GM19324 (cell line): ENCODE data around the gene WASL.
"Not testable (repeated sequence)": the region's sequence is repeated elsewhere in the genome, so short reads cannot be mapped to it uniquely, and the experiment has no call there.

Source experiments
- ATAC-seq: cut with Tn5 transposase; IDR thresholded peaks from one replicate; pipeline ENCODE4 v1.9.1; 2021; ENCODE audit warnings: mild to moderate bottlenecking, moderate library complexity; ENCODE audit not compliant: unreplicated experiment, low FRiP score

The WASL gene

GRCh38 chr7:123737168-123737674 is 11.6 kb downstream of the WASL start:
- ATAC-seq, result not testable (repeated sequence)

- no peak for ATAC-seq
Observed at GRCh38 chr7:123735539-123735938, 13.3 kb downstream of the WASL start.

GRCh38 chr7:123734498-123734897 is 14.3 kb downstream of the WASL start:
- no peak for ATAC-seq

DNA sequence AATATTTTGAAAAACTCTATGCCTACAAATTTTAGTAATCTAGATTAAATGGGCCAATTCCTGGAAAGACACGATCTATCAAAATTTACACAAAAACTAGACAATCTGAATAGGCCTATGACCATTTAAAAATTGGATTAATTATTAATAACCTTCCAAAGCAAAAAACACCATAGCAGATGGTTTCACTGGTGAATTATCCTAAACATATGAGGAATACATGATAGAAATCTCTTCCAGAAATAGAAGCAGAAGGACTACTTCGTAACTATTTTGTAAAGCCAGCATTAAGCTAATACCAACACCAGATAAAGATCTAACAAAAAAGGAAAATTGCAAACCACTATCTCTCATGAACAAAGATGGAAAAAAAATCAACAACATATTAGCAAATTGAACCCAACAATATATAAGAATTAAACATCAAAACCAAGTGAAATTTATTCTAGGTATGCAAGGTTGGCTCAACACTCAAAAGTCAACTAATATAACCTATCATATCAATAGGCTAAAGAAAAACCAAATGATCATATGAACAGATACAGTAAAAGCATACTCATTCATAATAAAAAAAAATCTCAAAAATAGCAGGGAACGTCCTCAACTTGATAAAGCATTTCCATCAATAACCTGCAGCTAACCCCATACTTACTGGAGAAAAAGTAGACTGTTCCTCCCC is 16.3 kb downstream of the WASL start:
- ATAC-seq, result no peak

- ATAC-seq, result no peak
Observed at GRCh38 chr7:123729218-123729578, 19.6 kb downstream of the WASL start.

GRCh38 chr7:123727071-123727837 is 21.5 kb downstream of the WASL start:
- no peak for ATAC-seq

- no peak for ATAC-seq
Observed at GRCh38 chr7:123725586-123726171, 23.1 kb downstream of the WASL start.

DNA sequence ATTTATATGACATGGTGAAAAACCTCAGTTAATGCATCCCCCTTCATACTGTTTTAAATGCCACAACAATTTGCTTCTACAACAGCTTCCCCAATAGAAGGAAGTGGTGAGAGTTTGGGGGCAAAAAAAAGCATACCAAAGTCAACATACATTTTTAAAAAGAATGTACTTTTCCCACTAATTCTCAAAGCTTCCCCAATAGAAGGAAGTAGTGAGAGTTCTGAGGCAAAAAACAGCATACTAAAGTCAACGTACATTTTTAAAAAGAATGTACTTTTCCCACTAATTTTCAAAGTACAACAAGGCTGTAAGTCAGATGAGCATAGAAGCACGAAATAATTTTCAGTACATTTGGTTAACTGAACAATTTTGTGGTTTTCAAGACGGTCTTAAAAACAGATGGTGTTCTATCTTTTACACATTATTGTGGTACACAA is 24.0 kb downstream of the WASL start:
- no peak for ATAC-seq

DNA sequence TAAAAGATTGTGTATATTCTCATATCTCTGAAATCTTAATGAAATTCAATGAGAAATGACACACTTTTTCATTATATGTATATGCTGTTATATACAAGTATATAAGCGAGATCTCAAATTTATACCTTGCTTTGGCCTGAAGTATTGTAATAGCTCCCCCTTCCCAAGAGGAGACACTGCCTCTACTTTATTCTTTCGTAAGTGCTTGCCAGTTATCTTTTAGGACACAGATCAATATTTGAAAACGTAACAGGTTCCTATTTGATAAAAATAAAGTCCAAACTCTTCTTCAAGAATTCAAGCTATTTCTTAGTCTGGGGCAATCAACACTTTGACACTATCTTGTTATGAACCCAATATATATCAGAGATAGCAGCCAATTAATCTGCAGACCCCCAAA is 24.9 kb downstream of the WASL start:
- ATAC-seq, result no peak

GRCh38 chr7:123720527-123720926 is 28.3 kb downstream of the WASL start:
- not testable (repeated sequence) for ATAC-seq

- ATAC-seq, result no peak
Observed at GRCh38 chr7:123719197-123719721, 29.5 kb downstream of the WASL start.

DNA sequence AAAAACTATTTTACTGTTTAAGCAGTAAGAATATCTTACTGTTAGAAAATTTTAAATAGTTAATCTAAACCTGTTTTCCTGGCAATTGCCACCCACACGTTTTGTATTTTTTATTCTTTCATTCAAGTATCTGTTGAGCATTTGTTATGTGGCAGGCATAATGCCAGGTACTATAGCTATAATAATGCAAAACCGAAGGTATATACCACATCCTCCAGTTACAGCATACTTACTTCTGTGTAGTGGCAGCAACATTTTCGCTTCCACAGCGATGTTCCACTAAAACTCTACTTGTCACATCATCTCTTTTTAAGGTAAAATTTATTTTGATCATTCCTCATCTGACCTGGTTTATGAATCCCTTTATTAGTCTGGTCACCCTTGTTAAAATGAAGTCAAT is 30.0 kb downstream of the WASL start:
- no peak for ATAC-seq

- no peak for ATAC-seq
Observed at GRCh38 chr7:123717689-123718088, 31.1 kb downstream of the WASL start.

GRCh38 chr7:123716877-123717276 is 31.9 kb downstream of the WASL start:
- ATAC-seq, result no peak

DNA sequence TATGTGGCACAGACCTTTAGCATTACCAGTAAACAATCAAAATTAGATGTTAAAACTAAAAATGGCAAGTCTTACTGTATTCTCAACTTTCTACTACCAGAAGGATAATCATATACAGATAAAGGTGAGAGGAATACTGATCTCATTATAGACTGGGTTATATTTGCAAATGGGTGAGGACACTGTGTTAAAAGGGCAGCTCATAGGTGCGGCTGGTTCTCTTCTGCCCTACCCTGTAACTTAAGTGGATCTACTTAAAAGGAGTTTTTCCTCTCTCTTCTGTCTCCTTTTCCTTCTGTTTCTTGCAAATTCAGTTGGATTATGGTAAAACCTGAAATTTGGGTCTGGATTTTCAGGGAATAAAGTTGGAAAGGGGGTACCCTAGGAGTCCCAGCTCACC is 33.0 kb downstream of the WASL start:
- no peak for ATAC-seq

DNA sequence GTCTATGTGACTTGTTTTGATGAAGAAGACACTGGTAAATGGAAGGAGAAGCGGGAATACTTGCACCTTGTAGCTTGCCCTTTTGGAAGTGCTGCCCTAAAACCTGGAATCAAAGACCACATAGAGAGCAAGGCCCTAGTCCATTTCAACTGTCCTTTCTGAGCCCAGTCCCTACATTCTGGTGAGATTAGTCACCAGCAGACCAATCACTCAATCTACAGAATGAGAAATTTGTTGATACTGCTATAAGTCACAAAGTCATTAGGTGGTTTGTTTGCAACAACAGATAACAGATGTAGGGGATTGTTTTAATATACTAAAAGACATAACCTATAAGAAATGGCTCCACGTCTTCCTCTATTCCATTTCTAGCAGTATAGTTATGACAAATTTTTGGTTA is 33.6 kb downstream of the WASL start:
- no peak for ATAC-seq

- no peak for ATAC-seq
Observed at GRCh38 chr7:123714296-123715080, 34.3 kb downstream of the WASL start.

- ATAC-seq, result no peak
Observed at GRCh38 chr7:123712619-123713018, 36.2 kb downstream of the WASL start.

- ATAC-seq, result no peak
Observed at GRCh38 chr7:123711832-123712293, 36.9 kb downstream of the WASL start.

DNA sequence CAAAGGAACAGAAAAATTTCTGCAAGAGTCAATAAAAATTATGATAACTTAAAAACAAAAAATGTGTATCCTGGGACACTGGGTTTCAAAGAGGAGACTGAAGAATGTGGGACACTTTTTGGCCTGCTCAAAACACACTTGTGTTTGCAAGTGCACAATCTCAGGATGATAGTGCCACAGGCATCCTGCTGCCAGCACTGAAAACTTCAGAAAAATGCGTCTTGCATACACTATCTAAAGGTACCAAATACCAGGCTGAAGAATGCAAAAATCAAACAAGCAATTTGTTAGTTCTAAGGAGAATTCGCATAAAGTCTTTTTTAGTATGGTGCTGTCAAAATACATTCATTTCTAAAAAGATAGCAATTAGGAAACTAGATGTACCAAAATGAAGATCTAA is 38.1 kb downstream of the WASL start:
- ATAC-seq, result no peak
